Dendritic cell treated with granulocyte-macrophage colony-stimulating factor and Interleukin-4, amounts not matched to agents 40 ng/mL and 50 ng/mL, for 4 days (primary cell): ENCODE measurements around the gene EXOC4.
A peak's percentile ranks its signal among the peaks of the same experiment; 100 is the strongest.
"Not testable (repeated sequence)": the region's sequence is repeated elsewhere in the genome, so short reads cannot be mapped to it uniquely, and the experiment has no call there.

ENCODE experiments used
- H3K27ac Mint-ChIP-seq: one replicate; pipeline ENCODE4 v1.8.0; 2022; ENCODE audit warnings: mild to moderate bottlenecking, mixed read lengths
- H3K27me3 Mint-ChIP-seq: one replicate; pipeline ENCODE4 v1.8.0; 2022; ENCODE audit warnings: mild to moderate bottlenecking, mixed read lengths
- H3K36me3 Mint-ChIP-seq: one replicate; pipeline ENCODE4 v1.8.0; 2022; ENCODE audit warnings: low read depth, mixed read lengths
- H3K4me1 Mint-ChIP-seq: one replicate; pipeline ENCODE4 v1.8.0; 2022; ENCODE audit warnings: low read depth, mixed read lengths
- H3K4me3 Mint-ChIP-seq: one replicate; pipeline ENCODE4 v1.8.0; 2022; ENCODE audit warnings: mild to moderate bottlenecking, moderate library complexity, mixed read lengths
- H3K9me3 Mint-ChIP-seq: one replicate; pipeline ENCODE4 v1.8.0; 2022; ENCODE audit warnings: mixed read lengths
- intact Hi-C: fragments of 100-400 bp; cut with micrococcal nuclease; formaldehyde crosslinking; loops from one replicate; pipeline ENCODE4 v1.15.0; 2022

The EXOC4 gene

DNA sequence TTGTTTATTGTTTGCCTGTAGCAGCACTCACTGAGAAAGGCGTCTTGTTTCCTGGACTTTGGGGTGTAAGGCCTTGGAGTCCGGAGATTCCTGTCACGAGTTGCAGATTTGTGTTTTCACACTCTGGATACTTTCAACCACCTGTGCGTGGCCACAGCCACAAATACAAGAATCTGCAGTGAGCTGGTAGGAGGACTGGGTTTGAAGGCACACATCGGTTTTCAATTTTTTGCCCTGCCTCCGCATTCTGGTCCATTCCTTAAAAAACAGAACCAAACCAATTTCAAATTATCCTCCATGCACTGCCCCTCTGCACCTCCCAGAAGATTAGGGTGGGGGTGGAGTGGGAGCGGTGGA lies 619 bp downstream of the EXOC4 start:
- no peaks in the 10 kb centered on the region for H3K9me3 Mint-ChIP-seq
- H3K4me1 Mint-ChIP-seq, result peaks cover 26% of the 10 kb centered on the region
- peak overlapping the region; percentile 97 for H3K27ac Mint-ChIP-seq
- H3K36me3 Mint-ChIP-seq, result peaks cover 14% of the 10 kb centered on the region
- no peaks in the 10 kb centered on the region for H3K27me3 Mint-ChIP-seq
- H3K4me3 Mint-ChIP-seq, result peak overlapping the region; percentile 82
- intact Hi-C loops, result loop anchor here (2.0 to 10.0 kb wide), 3 partner anchors 171 to 1391 kb away; partner anchors contain the start of genes BPGM, CHCHD3 and LRGUK

DNA sequence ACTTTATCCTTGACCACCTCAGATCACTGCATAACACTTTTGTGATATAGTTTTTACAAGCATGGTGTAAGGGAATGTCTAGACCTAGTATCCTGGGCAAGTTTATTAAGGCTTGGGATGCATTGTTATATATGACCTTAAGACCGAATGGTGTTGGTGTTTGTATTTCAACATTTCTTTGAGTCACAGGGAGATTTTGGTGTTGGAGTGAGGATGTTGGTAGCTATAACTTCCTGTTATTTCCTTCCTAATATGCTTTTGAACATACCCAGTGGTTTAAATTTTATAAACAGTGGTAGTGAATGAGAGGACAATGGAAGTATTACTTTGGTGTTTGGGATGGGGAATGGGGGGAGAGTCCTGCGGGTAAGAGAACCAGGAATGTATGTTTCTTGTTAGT lies 2.6 kb downstream of the EXOC4 start:
- intact Hi-C loops, result loop anchor here (10.0 kb wide), 1 partner anchor 1389 kb away; the partner anchor contains the start of gene BPGM

DNA sequence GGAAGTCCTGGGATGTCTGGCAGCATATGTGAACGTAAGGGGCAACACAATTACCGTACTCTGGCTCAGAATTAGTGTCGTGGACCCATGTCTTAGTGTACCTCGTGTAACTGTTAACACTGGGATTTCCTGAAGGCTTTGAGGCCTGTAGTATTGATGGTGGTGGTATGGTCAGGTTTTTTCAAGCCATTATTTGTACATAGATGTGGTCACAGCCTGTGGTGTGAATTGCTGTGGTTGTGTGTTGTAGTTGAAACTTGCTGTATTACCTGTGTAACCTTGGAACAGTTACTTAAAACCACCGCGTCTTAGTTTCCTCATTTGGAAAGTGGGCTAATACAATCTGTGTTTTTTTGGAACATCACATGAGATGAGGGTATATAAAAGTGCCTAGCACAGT lies 5.3 kb downstream of the EXOC4 start:
- no peaks in the 10 kb centered on the region for H3K27me3 Mint-ChIP-seq
- H3K9me3 Mint-ChIP-seq, result no peaks in the 10 kb centered on the region
- H3K4me3 Mint-ChIP-seq, result no peak overlapping the region
- H3K36me3 Mint-ChIP-seq, result peaks cover 15% of the 10 kb centered on the region
- no peak overlapping the region for H3K27ac Mint-ChIP-seq
- H3K4me1 Mint-ChIP-seq, result peaks cover 26% of the 10 kb centered on the region
- intact Hi-C loops, result loop anchor here (10.0 kb wide), 1 partner anchor 1387 kb away; the partner anchor contains the start of gene BPGM

More for the DNA sequence above, 2.6 kb downstream of the EXOC4 start:
- H3K4me3 Mint-ChIP-seq, result no peak overlapping the region
- peaks cover 14% of the 10 kb centered on the region for H3K36me3 Mint-ChIP-seq
- peaks cover 26% of the 10 kb centered on the region for H3K4me1 Mint-ChIP-seq
- no peaks in the 10 kb centered on the region for H3K27me3 Mint-ChIP-seq
- H3K9me3 Mint-ChIP-seq, result no peaks in the 10 kb centered on the region
- H3K27ac Mint-ChIP-seq, result peak overlapping the region; percentile 62

- no peak overlapping the region for H3K27ac Mint-ChIP-seq
- H3K4me3 Mint-ChIP-seq, result no peak overlapping the region
- no peaks in the 10 kb centered on the region for H3K27me3 Mint-ChIP-seq
- intact Hi-C loops, result no loop called here
- no peaks in the 10 kb centered on the region for H3K9me3 Mint-ChIP-seq
- peaks cover 29% of the 10 kb centered on the region for H3K36me3 Mint-ChIP-seq
- H3K4me1 Mint-ChIP-seq, result peaks cover 6% of the 10 kb centered on the region
These were observed 12.9 kb downstream of the EXOC4 start for GRCh38 chr7:133265821-133266220.

DNA sequence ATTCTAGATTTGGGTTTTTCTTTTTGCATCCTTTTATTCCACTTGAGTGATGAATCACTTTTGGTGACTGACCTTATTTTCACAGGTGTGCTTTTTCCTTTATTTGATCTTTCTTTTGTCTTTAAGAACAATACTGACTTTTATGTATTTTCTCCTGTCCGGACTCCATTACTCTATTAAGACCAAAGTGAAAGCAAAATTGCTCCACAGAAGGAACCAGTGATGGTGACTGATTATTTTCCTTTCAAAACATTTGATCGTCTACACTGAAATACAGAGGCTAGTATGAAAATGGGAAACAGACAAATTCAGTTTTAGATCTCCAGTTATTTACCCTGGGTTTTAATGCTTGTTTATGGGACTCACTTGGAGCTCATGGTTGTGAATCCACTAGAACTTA lies 15.5 kb downstream of the EXOC4 start:
- intact Hi-C loops, result no loop called here
- H3K4me3 Mint-ChIP-seq, result no peak overlapping the region

GRCh38 chr7:133272336-133272735 lies 19.5 kb downstream of the EXOC4 start:
- H3K4me3 Mint-ChIP-seq, result no peak overlapping the region
- H3K27ac Mint-ChIP-seq, result no peak overlapping the region
- no peaks in the 10 kb centered on the region for H3K27me3 Mint-ChIP-seq
- intact Hi-C loops, result no loop called here
- no peaks in the 10 kb centered on the region for H3K9me3 Mint-ChIP-seq
- H3K4me1 Mint-ChIP-seq, result peaks cover 6% of the 10 kb centered on the region
- peaks cover 38% of the 10 kb centered on the region for H3K36me3 Mint-ChIP-seq

More for the DNA sequence above, 15.5 kb downstream of the EXOC4 start:
- Mint-ChIP-seq H3K27me3 (no peaks in the 10 kb centered on the region), H3K9me3 (no peaks in the 10 kb centered on the region), H3K36me3 (peaks cover 23% of the 10 kb centered on the region), H3K27ac (no peak overlapping the region), H3K4me1 (peaks cover 6% of the 10 kb centered on the region)

- Mint-ChIP-seq H3K36me3 (peaks cover 47% of the 10 kb centered on the region), H3K27ac (no peak overlapping the region), H3K9me3 (peaks cover 4% of the 10 kb centered on the region), H3K27me3 (no peaks in the 10 kb centered on the region), H3K4me3 (no peak overlapping the region), H3K4me1 (peaks cover 3% of the 10 kb centered on the region)
- intact Hi-C loops, result no loop called here
These were observed 20.3 kb downstream of the EXOC4 start for GRCh38 chr7:133273227-133273626.

- peaks cover 57% of the 10 kb centered on the region for H3K36me3 Mint-ChIP-seq
- no peak overlapping the region for H3K4me3 Mint-ChIP-seq
- intact Hi-C loops, result no loop called here
- no peaks in the 10 kb centered on the region for H3K4me1 Mint-ChIP-seq
- peaks cover 9% of the 10 kb centered on the region for H3K9me3 Mint-ChIP-seq
- no peak overlapping the region for H3K27ac Mint-ChIP-seq
- H3K27me3 Mint-ChIP-seq, result no peaks in the 10 kb centered on the region
These were observed 21.4 kb downstream of the EXOC4 start for GRCh38 chr7:133274265-133274664.

DNA sequence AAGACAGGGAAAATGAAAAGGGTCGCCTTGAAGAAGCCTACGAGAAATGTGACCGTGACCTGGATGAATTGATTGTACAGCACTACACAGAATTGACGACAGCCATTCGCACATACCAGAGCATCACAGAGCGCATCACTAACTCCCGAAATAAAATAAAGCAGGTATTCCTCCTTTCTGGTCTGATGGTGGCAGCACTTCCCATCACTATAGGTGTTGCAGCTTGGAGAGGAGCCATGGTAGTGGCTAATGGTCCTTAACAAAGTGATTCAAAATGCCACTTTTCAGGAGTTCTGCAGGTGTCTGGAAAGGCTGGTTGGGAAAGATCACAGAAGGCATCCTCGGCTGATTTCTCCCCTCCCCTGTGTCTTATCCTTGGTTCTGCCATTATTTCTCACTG lies 22.1 kb downstream of the EXOC4 start:
- Mint-ChIP-seq H3K27ac (no peak overlapping the region), H3K9me3 (peaks cover 9% of the 10 kb centered on the region), H3K27me3 (no peaks in the 10 kb centered on the region), H3K4me1 (no peaks in the 10 kb centered on the region), H3K36me3 (peaks cover 59% of the 10 kb centered on the region), H3K4me3 (no peak overlapping the region)
- intact Hi-C loops, result no loop called here

GRCh38 chr7:133275446-133276095 lies 22.7 kb downstream of the EXOC4 start:
- Mint-ChIP-seq H3K4me3 (no peak overlapping the region), H3K9me3 (peaks cover 9% of the 10 kb centered on the region), H3K4me1 (no peaks in the 10 kb centered on the region), H3K27ac (no peak overlapping the region), H3K27me3 (no peaks in the 10 kb centered on the region), H3K36me3 (peaks cover 53% of the 10 kb centered on the region)
- intact Hi-C loops, result no loop called here

DNA sequence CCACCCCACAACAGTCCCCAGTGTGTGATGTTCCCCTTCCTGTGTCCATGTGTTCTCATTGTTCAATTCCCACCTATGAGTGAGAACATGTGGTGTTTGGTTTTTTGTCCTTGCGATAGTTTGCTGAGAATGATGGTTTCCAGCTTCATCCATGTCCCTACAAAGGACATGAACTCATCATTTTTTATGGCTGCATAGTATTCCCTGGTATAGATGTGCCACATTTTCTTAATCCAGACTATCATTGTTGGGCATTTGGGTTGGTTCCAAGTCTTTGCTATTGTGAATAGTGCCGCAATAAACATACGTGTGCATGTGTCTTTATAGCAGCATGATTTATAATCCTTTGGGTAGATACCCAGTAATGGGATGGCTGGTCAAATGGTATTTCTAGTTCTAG lies 26.1 kb downstream of the EXOC4 start:
- peaks cover 57% of the 10 kb centered on the region for H3K36me3 Mint-ChIP-seq

DNA sequence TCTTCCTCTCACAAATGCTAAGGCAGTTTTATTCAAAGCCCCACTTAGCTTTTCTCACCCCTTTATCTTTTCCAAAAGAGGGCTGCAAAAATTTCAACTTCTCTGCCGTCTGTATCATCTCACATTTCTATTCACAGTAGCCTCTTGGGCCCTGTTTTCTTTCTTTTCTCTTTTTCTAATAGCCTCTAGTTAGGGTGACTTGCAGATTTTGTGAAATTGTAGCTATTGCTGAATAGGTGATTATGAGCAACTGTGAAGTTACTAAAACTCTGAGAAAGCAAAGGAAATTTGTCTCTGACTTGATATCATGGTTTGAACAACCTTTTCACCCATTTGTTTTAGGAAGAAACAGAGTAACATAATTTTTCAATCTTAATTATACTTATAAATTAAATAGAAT lies 29.2 kb downstream of the EXOC4 start:
- Mint-ChIP-seq H3K4me3 (no peak overlapping the region), H3K27me3 (no peaks in the 10 kb centered on the region), H3K27ac (no peak overlapping the region), H3K9me3 (peaks cover 9% of the 10 kb centered on the region), H3K4me1 (peaks cover 13% of the 10 kb centered on the region), H3K36me3 (peaks cover 49% of the 10 kb centered on the region)
- intact Hi-C loops, result no loop called here

More for the DNA sequence above, 26.1 kb downstream of the EXOC4 start:
- H3K4me3 Mint-ChIP-seq, H3K27me3 Mint-ChIP-seq, intact Hi-C loops, H3K4me1 Mint-ChIP-seq, H3K9me3 Mint-ChIP-seq, H3K27ac Mint-ChIP-seq: not testable (repeated sequence)

DNA sequence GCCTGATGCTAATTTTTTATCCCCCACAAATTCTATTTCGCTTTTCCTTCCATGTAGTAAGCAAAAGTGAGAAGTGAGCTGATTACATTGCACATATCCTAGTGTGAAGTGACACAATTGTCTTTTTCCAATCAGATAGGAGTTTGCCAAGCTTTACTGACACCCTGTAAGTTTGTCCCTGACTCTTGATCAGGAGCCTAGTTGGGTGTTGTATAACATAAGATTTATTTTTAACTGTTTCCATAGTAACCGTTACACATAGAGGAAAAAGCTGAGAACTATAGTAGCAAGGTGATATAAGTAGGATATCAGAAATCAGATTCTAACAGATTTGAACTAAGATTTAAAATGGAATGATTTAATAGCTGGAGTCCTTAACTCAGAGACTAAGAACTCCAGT lies 31.2 kb downstream of the EXOC4 start:
- Mint-ChIP-seq H3K4me1 (peaks cover 13% of the 10 kb centered on the region), H3K27ac (no peak overlapping the region), H3K36me3 (peaks cover 38% of the 10 kb centered on the region), H3K4me3 (no peak overlapping the region), H3K27me3 (no peaks in the 10 kb centered on the region), H3K9me3 (no peaks in the 10 kb centered on the region)
- intact Hi-C loops, result no loop called here

DNA sequence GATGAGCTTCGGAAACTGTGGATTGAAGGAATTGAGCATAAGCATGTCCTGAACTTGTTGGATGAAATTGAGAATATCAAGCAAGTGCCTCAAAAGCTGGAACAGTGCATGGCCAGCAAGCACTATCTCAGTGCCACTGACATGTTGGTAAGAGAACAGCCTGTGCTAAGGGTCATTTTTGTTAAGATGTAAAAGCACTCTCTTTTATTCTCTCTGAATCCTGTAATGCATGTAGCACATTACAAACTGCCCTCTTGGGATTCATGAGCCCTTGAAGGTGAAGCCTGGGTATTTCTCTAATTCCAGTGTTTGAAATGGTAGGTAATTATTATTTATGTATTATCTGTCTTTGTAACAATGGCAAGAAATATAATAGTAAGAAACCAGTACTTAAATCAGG lies 36.1 kb downstream of the EXOC4 start:
- H3K27ac Mint-ChIP-seq, result no peak overlapping the region
- no peaks in the 10 kb centered on the region for H3K9me3 Mint-ChIP-seq
- H3K27me3 Mint-ChIP-seq, result no peaks in the 10 kb centered on the region
- H3K4me1 Mint-ChIP-seq, result peaks cover 13% of the 10 kb centered on the region
- peaks cover 62% of the 10 kb centered on the region for H3K36me3 Mint-ChIP-seq
- intact Hi-C loops, result no loop called here
- no peak overlapping the region for H3K4me3 Mint-ChIP-seq

GRCh38 chr7:133290041-133290440 lies 37.2 kb downstream of the EXOC4 start:
- Mint-ChIP-seq H3K4me3 (no peak overlapping the region), H3K9me3 (no peaks in the 10 kb centered on the region), H3K4me1 (peaks cover 10% of the 10 kb centered on the region), H3K36me3 (peaks cover 59% of the 10 kb centered on the region), H3K27me3 (no peaks in the 10 kb centered on the region), H3K27ac (no peak overlapping the region)
- intact Hi-C loops, result no loop called here
